GM21723 (cell line): ENCODE results near the gene HOXD13.

Experiments used
- ATAC-seq: cut with Tn5 transposase; IDR thresholded peaks from one replicate; pipeline ENCODE4 v1.9.1; 2021; ENCODE audit warnings: mild to moderate bottlenecking, moderate library complexity; ENCODE audit not compliant: unreplicated experiment

The HOXD13 gene

DNA sequence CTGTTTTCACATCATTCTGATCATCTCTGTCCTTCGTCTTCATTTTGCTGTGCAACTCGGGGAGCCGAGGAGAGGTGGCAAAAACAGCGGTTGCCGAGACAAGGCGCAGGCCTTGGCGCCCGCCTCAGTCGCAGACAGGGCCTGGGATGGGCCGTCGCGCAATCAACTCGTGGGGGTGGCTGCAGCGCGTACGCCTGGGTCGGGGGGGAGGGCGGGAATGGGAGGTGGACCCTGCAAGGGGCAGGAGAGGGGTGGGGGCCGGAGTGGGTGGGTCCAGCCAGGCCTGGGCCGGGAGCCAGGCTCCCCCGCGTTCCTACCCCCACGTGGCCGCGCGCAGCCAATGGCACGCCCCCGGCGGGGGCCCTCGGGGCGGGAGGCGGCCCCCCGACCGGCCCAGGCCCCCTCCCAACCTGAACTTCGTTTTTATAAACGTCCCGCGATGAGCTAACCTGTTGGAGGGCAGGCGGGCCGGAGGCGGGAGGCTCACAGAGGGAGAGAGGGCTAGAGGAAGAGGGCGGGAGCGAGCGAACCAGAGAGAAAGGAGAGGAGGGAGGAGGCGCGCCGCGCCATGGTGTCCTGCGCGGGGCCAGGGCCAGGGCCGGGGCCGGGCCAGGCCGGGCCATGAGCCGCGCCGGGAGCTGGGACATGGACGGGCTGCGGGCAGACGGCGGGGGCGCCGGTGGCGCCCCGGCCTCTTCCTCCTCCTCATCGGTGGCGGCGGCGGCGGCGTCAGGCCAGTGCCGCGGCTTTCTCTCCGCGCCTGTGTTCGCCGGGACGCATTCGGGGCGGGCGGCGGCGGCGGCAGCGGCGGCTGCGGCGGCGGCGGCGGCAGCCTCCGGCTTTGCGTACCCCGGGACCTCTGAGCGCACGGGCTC lies at the start of gene HOXD13:
Gene HOXD13 (plus strand): TSS at position 452 of the 875 bp plus-strand sequence. CDS start 170 bp downstream, at position 622.
- no peak for ATAC-seq

DNA sequence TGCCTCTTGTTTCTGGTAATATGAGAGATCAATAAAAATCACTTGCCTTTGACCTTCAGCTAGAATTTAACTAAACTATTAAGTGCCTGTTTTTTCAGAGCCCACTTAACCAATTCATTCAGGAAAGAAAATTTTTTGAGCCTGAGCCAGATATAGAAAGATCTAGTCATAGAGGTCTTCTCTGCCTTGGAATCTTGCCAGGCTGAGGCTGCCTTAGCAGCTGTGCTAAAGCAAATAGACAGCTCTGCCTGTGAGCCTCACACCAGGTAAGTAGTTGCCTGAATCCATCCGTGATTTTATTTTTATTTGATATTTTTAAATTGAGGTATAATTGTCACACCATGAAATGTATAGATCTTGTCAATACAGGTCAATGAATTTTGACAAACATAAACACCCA lies 36.1 kb upstream of the HOXD13 start:
- ATAC-seq: no peak

DNA sequence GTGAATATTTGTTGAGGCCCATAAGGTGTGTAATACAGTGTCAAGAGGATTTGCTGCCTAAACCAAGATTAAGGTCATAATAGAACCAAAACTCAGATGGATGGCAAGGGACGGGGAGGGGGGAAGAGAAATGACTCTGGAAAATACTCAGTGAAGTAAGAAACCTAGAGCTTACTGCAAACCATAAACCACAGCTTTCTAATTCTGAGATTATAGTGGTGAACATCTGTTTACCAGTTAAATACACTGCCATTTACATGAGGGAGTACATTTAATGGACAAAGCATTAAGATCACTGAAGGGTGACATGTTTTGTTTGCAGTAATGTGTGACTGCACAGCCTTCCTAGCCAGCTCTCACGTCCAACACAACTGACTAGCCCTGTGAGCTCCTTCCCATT lies 28.6 kb upstream of the HOXD13 start:
- ATAC-seq: no peak

DNA sequence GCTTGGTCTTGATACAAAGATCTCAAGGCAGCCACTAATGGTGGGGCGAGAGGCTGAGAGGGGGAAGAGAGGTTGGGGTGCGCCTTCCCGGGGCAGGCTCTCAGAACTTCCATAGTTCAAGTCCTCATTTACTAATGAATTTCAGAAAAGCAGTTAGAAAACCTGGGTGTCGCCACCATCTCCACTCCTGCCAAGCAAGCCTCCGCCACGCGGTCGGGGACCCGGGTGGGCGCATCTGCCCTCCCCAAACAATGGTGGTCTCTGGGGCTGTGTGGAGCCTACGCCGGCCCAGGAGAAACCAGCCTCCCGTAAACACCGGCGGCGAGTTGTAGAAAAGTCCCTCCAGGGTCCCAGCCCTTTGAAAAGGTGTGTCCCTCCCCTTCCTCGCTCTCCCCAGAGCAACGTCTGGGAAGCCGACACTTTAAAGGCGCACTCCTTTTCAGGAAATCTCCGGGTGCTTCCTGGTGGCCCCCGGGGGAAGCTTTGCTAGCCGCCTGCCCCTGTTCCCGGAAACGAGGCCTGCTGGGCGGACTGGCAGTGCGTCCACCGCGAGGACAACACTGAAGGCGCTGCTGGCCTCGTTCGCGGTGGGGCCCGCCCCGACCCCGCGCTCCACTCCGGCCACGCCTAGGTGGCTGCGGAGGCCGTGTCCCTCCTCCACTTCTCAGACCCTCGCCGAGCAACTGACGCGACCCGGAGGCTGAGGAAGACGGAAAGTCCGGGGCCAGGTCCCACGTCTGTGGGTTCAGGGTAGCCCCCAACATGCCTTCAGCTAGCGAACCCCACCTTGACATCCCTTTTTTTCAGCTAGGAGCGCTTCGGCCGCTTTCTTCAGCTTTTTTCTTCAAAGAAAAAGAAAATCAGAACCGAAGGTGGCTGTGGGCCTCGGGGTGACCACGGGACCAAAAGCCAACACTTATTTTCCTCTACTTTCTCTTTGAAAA lies 25.6 kb upstream of the HOXD13 start:
- ATAC-seq: no peak

DNA sequence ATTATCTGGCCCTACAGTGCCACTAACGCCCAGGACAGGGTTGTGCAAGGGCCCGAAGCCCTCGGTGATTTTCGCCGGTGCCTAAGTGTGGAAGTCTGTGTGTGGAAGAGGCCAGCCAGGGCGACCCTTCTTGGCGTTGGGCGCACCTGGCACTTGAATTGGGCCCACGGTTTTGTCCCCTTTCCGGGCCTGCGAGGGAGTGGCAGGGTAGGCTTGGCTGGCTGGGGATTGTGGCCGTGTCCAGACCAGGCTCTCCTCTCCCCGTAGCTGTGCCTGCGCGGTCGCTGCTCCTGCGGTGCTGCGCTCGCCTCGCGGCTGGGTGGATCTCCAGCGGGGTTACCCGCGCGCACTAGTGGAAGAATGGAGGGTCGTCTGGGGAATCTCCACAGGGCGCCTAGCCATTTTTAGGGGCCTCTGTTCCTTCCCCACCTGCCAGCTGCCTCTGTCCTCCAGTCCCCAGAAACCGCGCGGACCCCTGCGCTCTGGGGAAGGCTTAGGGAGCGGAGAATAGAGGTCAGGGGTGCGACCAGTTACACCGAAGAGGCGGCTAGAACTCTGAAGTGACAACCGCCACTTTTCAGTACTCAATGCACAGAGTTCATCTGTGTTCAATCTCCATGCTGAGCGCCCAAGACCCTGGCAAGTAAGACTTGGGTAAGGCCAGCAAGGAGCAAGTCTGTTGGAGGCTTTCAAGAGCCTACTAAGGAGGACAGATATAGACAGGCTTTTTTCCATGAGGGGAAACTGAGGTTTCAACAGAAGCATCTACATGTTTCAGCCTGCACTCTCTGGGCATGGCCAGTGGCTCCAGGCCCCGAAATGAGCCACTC lies 24.7 kb upstream of the HOXD13 start:
- no peak for ATAC-seq

DNA sequence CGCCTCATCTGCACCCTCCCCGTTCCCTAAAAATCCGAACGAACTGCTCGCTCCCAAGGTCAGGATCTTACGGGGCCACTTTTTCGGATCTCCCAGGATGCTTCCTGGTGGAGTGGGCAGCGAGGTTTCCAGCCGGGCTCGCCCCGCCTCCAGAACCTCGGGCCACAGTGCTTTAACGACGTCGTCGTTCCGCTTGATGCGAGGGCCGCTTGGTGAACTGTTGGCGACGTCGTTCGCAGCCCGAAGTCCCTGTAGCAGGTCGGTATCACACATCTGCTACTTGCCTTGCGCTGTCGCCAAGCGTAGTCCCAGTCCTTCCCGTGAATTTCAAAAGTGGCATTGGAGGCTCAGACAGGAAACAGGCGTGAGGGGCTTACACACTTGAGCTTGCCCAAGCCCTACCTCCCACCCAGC lies 24.1 kb upstream of the HOXD13 start:
- no peak for ATAC-seq

DNA sequence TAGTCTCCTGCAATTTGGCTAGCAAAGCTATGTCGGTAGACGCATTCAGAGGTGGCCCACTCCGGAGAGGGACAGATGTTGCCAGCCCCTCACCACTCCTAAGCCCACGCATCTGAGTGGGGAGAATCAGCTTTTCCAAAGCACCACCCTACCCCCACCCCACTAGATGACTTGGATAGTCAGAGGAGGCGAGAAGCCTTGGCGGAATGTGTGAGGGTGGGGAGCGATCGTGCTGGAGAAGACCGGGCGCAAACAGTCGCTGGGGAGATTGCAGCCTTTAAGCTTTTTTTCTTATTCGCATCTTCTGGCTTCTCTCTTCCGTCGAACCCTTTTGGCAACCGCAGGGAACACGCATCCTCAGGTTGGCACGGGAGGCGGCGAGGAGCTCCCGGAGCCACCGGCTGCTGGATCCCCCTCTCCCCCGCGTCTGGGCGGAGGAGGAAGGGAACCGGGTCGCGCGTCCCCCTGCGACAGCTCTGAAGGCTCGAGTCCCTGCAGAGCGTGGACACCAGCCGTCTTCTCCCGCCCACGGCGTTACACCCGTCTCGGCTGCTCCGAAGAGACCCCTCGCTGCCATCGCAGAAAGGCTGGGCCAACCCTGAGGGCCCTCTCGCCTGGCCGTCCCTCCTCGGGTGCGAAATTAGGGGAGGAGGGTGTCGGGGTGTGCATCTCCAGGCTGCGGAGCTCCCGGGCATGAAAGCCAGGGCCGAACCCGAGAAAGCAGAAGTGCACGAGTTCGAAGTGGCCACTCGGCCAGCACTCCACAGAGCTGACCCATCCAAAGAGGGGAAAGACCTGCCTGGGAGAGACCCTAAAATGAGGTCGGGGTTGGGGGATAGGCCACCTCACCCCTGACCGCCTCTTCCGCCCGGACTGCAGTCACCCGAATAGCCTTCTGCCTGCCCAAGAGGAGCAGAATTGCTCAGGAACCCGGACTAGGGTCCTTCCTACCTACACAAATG lies 20.9 kb upstream of the HOXD13 start:
- ATAC-seq: no peak

DNA sequence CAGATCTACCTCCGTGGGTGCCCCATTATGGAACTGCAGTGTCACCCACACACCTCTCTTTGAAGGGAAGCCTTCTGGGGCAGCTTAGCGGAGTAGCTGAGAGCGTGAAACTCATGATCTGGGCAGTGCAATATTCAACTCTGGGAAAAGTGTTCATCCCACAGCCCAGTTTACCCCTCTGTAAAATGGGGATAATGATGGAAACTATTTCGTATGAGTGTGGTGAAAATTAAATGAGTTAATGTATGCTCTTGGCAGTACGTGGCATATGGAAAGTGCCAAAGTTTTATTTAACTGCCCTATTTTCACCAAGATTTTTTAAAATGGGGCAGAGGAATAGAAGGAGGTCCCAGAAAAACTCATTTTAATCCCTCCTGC lies 20.2 kb upstream of the HOXD13 start:
- no peak for ATAC-seq

DNA sequence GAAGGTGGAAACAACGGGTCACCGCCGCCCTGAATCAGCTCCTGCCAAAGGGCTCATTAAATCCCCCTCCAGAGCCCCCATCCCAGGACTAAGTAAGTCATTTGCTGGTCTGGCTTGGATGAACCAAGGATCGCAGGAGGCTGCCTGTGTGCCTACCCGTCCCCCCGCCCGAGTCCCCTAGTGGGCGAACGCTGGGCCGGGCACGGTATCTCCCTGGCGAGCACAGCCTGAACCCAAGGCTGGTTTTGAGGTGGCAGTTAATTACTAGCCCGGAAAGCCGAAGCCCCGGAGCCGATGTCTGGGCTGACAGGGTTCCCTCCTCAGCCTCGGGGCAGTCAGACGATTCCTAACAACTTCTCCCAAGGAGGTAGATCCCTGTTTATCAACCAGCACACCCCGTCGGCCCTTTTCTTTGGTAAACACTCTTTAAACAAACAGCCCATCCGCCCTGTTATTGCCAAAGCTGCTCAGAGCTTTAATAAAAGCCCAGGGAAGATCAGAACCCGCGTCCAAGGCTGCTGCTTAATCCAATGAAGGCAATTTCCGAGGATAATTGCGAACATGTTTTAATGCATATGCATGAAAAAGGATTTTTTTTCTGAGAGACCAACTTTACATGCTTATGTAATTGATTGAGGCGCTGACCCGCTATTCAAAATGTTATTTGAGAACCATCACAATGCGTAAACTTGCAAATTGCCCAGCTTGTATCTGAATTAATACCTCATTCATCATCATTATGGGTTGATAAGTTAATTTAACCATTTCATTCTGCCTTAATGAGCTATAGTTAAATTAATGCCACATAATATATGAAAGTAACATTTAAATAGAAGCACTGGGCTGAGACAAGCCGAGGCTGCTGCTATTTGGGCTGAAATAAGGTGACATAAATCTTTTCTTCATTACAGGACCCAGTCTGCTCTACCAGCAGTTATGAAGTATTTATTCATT lies 19.3 kb upstream of the HOXD13 start:
- ATAC-seq: no peak

DNA sequence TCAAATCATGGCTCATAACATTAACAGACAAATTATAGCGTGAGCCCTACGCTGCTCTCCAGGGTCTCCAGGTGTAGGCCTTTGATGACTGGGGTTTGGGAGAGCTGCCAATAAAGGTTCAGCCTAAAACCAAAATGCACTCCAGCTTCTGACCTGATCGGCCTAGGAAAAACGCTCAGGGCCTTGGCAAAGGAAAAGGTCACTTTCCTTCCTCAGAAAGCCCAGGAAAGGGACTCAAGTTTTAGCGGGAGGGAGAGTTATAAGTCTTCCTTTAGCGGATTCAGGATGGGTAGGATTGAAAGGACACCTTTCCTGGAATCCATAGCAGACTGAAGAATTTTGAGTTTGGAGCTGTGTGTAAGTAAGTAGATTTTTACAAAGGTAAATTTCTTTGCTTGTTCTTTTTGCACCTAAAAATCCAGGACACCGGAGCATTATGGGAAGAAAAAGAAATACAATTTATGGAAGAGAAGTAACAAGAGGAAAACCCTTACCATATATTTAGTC lies 17.5 kb upstream of the HOXD13 start:
- no peak for ATAC-seq

DNA sequence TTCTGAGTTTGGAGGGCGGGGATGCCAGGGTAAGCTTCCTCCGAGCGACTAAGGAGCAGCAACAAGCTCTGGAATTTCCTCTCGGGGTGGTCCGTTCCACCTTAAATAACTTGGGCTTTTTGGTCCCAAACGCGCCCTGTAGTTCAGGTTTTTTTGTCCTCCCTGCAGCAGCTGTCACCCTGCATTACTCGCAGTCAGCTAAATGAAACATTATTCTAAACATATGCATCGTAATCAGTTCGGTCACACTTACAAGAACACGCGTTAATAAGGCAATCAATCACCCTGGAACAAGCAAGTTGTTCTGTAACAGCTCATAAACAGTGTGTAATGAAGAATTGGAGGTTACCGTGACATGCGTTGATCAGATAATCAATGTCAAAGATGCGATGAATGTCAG lies 17.0 kb upstream of the HOXD13 start:
- no peak for ATAC-seq

DNA sequence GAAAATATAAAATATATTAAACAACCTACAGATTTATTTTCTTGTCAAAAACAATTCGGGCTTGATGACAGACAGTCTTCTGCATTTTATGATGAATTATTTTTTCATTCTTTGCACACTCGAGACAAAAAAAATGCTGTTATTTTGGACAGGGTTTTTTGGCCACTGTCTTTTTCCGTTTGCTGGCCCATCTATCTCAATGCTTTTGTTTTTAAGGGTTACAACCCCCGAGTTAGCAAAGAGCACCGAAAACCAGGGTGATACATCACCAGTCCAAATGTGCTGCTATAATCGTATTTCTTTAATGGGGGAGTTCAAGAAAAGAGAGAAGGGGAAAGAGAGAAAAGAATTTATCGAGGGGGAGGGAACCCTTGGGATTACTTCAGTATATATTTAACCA lies 16.5 kb upstream of the HOXD13 start:
- no peak for ATAC-seq

DNA sequence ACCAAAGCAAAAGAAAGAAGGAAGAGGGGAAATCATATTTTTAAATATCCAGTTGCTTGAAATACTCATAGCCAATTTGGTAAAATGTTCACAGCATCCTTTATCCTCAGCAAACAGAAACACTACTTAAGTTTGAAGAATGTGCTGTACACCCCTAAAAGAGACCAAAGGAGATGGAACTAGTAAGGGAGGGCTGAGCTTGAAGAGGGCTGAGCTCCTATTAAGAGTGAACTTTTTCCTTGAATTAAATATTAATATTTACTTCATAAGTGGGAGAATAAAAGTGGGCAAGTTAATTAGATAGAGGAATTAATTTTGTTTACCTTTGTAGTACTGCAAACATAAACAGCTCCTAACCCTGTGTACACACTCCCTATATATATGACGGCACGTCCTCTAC lies 15.7 kb upstream of the HOXD13 start:
- ATAC-seq: no peak

DNA sequence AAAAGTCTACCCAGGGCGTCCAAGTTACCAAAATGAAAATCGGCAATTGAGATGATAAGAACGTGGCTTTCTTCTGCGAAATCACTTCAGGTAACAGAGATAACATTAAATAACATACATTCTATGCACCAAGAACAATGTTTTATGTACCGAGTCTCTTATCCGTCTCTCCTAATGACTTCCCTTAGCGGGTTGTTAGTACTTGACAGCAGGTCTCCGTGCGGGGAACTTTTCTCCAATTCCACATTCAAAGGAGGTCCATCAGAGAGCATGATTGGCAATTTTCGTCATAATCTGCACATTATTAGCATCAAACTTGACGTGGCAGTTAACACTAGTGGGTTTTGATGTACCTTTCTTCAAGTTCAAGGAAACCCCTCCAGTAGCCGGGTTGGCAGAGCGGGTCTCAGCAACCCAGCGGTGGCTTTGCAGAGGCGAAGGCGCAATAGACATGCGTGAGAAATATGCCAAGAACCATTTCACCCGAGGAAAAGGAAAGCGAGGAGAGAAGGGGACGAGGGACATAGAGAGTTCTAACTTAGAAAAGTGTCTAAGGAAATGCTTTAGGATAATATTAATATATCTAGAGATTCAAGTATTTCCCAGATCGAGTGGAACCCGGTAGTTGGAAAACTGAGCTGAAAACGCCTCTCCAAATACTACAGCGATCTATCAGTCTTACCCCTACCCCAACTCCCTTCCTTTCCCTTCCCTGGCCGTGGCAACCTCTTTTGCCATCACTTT lies 13.8 kb upstream of the HOXD13 start:
- no peak for ATAC-seq

DNA sequence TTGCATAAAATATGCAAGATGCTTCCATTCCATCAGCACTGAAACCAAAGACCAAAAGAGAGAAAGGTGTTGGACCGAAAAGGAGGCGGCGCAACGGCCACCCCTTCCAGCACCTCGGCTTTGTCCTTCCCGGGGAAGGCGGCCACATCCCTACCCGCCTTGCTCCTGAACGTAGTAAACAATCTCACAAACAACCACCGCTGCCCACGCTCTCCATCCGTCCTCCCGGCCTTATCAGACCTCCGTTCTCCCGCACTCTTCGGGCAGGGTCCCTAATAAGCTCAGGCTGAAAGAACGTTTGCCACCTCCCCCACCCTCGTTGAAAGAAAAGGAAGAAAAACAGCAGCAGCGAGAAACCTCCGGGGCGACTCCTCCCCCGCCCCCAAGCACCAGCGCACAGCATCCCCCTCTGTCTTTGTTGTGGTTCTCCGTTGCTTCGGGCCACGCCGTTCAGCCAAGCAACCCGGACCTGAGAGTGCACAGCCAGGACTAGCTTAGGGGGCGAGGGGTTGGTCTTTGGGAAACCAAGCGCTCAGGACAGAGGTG lies 13.2 kb upstream of the HOXD13 start:
- ATAC-seq: no peak

DNA sequence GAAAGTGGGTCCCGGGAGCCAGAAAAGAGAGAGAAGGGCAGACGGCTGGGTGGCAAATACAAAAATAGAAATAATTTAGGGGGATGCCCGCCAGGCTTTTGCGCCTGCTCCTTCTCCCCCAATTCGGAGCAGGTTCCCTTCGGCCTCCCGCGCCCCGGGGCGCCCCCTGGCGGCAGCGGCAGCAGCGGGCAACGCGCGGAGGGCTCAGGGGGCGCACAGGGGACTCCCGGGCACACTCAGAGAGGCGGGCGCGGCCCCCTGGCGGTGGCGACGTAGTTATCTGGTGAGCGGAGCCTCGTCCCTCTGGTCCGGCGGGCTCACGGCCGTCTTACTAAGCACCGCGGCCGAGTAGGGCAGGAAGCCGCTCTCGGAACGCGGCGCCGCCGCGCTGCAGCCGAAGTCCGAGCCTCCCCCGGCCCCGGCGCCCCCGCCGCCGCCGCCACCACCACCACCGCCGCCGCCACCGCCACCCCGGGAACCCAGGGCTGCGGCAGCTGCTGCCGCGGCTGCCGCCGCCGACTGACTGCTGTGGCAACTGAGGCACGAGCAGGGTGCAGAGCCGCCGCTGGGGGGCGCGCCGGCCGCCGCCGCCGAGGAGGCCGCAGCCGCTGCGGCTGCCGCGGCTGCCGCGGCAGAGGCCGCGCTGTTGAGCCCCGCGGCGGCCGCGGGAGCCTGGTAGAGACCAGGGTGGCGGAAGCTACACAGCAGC lies 12.5 kb upstream of the HOXD13 start:
- no peak for ATAC-seq
